HG03064 (cell line): ENCODE results near the gene EVC2.

Experiments
- ATAC-seq: cut with Tn5 transposase; IDR thresholded peaks from one replicate; pipeline ENCODE4 v1.9.1; 2021; ENCODE audit warnings: low read depth; ENCODE audit not compliant: unreplicated experiment

EVC2 gene

GRCh38 chr4:5527211-5527610 is 181.1 kb downstream of the EVC2 start:
- ATAC-seq, result no peak

- ATAC-seq, result no peak
Measured at GRCh38 chr4:5526080-5526846, 182.1 kb downstream of the EVC2 start.

GRCh38 chr4:5524446-5525299 is 183.7 kb downstream of the EVC2 start:
- ATAC-seq, result no peak

- no peak for ATAC-seq
Measured at GRCh38 chr4:5517372-5517771, 191.0 kb downstream of the EVC2 start.

- no peak for ATAC-seq
Measured at GRCh38 chr4:5515646-5516045, 192.7 kb downstream of the EVC2 start.
